C4-2B (cell line): ENCODE data around the gene FAM217A.

ENCODE experiments used
- H3K27ac ChIP-seq: fragments of 450-650 bp; 2 replicates; pipeline ENCODE4 v1.5.1; 2017
- ZFX ChIP-seq: fragments of 450-650 bp; IDR thresholded peaks from 2 replicates; pipeline ENCODE4 v1.6.1; 2017
- TF ChIP-seq, protein P1 (sequence below): fragments of 450-650 bp; conservative IDR thresholded peaks from 2 replicates; pipeline ENCODE4 v1.5.1; 2017; ENCODE audit warnings: mild to moderate bottlenecking

FAM217A gene

DNA sequence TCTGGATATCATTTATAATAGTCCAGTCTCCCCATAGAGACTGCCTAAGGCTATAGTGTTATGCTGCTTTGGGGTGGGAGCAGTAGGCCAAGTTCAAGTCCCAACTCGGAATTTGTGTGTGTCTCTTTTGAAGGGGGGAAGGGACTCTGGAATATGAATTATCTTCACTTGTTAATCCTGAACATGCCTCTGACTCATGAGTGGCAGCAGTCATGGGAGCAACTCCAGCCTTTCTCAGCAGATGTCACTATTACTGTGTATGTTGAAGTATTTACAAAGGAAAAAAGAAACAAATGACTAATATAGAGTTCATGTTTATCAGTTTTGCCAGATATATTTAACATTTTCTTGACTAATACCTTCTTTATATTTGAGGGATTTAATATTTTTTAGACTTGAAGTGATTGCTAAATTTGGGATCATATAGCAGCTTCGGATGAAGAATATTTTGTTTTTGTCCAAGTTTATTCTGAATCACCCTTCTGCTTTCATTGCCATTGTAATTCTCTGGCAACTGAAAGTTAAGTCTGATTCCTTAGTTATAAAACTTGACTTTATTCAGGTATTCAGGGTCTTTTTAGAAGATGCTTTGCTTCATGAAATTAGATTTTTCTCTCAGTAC lies 23.4 kb downstream of the FAM217A start:
- no peak overlapping the region for H3K27ac ChIP-seq
- no peak for TF ChIP-seq ZFX
- TF ChIP-seq, protein P1, sequence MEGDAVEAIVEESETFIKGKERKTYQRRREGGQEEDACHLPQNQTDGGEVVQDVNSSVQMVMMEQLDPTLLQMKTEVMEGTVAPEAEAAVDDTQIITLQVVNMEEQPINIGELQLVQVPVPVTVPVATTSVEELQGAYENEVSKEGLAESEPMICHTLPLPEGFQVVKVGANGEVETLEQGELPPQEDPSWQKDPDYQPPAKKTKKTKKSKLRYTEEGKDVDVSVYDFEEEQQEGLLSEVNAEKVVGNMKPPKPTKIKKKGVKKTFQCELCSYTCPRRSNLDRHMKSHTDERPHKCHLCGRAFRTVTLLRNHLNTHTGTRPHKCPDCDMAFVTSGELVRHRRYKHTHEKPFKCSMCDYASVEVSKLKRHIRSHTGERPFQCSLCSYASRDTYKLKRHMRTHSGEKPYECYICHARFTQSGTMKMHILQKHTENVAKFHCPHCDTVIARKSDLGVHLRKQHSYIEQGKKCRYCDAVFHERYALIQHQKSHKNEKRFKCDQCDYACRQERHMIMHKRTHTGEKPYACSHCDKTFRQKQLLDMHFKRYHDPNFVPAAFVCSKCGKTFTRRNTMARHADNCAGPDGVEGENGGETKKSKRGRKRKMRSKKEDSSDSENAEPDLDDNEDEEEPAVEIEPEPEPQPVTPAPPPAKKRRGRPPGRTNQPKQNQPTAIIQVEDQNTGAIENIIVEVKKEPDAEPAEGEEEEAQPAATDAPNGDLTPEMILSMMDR: peak; percentile 69

DNA sequence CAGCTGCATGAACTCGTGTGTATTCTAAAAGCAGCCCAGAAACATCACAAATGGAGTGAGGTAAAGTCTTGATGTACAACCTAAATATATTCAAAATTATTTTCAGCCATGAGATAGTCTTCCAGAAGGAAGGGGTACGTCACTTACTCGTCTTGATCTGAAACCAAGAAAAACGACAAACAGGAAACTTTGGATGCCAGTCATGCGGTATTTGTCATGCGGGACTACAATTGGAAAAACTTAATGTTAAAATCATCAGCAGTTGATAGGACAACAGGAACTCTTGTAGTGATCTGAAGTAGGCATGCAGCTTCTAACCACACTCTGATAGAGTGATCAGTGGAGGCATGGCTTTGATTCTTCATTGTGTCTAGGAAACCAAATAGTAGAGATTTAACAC lies 29.7 kb downstream of the FAM217A start:
- TF ChIP-seq, protein P1: no peak
- TF ChIP-seq ZFX: no peak
- no peak overlapping the region for H3K27ac ChIP-seq

DNA sequence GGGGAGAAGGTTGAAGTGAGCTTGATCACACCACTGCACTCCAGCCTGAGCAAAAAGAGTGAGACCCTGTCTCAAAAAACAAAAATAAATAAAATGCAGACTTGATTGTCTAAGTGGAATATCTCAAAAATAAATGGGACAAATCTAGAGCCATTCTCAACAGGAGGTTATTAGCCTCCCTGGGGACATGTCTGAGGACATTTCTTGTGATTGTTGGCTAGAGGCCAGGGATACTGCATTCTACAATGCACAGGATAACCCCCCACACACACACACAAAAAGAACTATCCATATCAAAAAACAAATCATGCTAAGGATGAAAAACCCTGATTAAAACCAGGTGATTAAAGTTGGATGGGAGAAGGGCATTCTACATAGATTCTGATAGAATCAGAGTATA lies 37.5 kb downstream of the FAM217A start:
- TF ChIP-seq ZFX: no peak
- TF ChIP-seq, protein P1: no peak

DNA sequence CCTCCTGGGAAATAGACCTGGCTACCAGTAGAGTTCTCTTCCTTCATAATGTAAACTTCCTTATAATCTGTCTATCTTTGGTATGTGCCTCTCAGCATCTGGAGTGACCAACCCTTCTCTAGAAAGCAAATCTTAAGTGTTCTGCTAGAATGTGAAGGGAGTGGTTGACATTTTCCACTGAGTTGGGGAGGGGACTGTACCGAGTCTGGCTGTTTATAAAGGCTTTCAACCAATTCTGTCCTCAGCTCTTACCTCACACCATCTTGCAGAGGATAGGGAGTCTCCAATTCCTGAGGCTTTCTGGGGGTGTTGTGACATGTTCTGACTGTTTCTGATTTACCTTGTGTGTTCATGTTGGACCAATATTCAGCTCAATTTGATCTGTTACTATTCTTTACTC lies 39.6 kb downstream of the FAM217A start:
- H3K27ac ChIP-seq: no peak overlapping the region
- TF ChIP-seq ZFX: no peak
- TF ChIP-seq, protein P1: no peak

More for the DNA sequence above, 37.5 kb downstream of the FAM217A start:
- H3K27ac ChIP-seq: no peak overlapping the region

DNA sequence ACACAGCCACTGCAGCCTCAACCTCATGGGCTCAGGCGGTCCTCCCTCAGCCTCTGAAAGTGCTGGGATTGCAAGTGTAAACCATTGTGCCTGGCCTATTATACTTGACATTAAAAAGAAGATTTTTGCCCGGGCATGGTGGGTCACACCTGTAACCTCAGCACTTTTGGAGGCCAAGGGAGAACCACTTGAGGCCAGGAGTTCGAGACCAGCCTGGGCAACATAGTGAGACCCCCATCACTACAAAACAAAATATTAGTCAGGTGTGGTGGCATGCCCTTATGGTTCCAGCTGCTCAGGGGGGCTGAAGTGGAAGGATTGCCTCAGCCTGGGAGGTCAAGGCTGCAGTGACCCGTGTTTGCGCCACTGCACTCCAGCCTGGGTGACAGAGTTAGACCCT lies 42.4 kb downstream of the FAM217A start:
- TF ChIP-seq, protein P1: no peak
- TF ChIP-seq ZFX: no peak

DNA sequence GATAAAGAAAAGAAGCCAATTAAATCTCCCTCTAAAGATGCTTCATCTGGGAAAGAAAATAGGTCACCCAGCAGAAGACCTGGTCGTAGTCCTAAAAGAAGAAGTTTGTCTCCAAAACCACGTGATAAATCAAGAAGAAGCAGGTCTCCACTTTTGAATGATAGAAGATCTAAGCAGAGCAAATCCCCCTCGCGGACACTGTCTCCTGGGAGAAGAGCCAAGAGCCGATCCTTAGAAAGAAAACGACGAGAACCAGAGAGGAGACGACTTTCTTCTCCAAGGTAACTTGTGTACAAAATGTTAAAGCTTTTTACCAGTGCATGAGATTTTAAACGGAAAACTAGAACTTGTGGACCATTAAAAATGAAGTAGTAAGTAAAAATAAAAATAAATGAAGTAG lies 46.5 kb downstream of the FAM217A start:
- no peak overlapping the region for H3K27ac ChIP-seq
- TF ChIP-seq ZFX: no peak
- TF ChIP-seq, protein P1: no peak

More for the DNA sequence above, 42.4 kb downstream of the FAM217A start:
- no peak overlapping the region for H3K27ac ChIP-seq

DNA sequence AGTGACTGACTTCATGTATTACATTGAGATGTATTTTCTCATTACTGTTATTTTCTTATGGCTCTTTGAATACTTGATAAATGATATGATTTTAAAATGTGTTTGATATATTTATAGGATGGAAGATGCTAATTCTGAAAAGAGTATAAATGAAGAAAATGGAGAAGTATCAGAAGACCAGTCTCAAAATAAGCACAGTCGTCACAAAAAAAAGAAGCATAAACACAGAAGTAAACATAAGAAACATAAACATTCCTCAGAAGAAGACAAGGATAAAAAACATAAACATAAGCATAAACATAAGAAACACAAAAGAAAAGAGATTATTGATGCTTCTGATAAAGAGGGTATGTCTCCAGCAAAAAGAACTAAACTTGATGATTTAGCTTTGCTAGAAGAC lies 47.5 kb downstream of the FAM217A start:
- TF ChIP-seq, protein P1: no peak
- TF ChIP-seq ZFX: no peak
- H3K27ac ChIP-seq: no peak overlapping the region
